CD4-positive, alpha-beta memory T cell (primary cell): ENCODE data around the gene HNRNPC. TPM values are rescaled to one million over a fixed set of nuclear protein-coding genes. Genes with fewer than 3 reads are reported as not detected.

ENCODE experiments used
- CTCF ChIA-PET: fragments of 350-600 bp; sonication (Branson Sonifier 250); formaldehyde crosslinking; loops from one replicate; lab custom pipeline; 2021; ENCODE audit warnings: inconsistent platforms; ENCODE audit not compliant: partially characterized antibody; lab: Charles Lee
- POLR2A ChIA-PET: fragments of 350-600 bp; sonication (Branson Sonifier 250); formaldehyde crosslinking; loops from one replicate; lab custom pipeline; 2021; ENCODE audit not compliant: partially characterized antibody; lab: Charles Lee
- DNase-seq, 5 donors: peaks; one replicate each; pipeline versions ENCODE4 v3.0.0 to v3.0.0-alpha.2; 2020 to 2022; ENCODE audit warnings: mixed read lengths in 1 of 5
- H3K27ac ChIP-seq: one replicate; pipeline ENCODE4 v1.7.0; 2013; ENCODE audit warnings: low read depth, low read length
- H3K27me3 ChIP-seq: 2 replicates; pipeline ENCODE4 v1.7.0; 2013; ENCODE audit warnings: mild to moderate bottlenecking, low read length, moderate library complexity; ENCODE audit not compliant: insufficient read depth
- H3K36me3 ChIP-seq: 2 replicates; pipeline ENCODE4 v1.7.0; 2013; ENCODE audit warnings: mild to moderate bottlenecking, low read length, moderate library complexity; ENCODE audit not compliant: insufficient read depth
- H3K4me1 ChIP-seq: 2 replicates; pipeline ENCODE4 v1.7.0; 2013; ENCODE audit warnings: mild to moderate bottlenecking, low read length, moderate library complexity; ENCODE audit not compliant: insufficient read depth
- H3K4me3 ChIP-seq, 2 donors: one replicate each; pipeline ENCODE4 v1.7.0; 2013; ENCODE audit warnings: low read length in 2 of 2, mild to moderate bottlenecking in 1 of 2
- H3K9me3 ChIP-seq, 2 donors: one replicate each; pipeline ENCODE4 v1.7.0; 2013; ENCODE audit warnings: low read length in 2 of 2, control low read depth in 1 of 2; ENCODE audit not compliant: control insufficient read depth in 1 of 2
- H3K27ac Mint-ChIP-seq, 7 donors: one replicate each; pipeline ENCODE4 v1.8.0; 2020 to 2021; ENCODE audit warnings: mixed read lengths in 7 of 7, mild to moderate bottlenecking in 6 of 7, inconsistent platforms in 3 of 7, moderate library complexity in 3 of 7
- H3K27me3 Mint-ChIP-seq, 2 donors: one replicate each; pipeline ENCODE4 v1.8.0; 2020 to 2021; ENCODE audit warnings: mixed read lengths in 2 of 2
- H3K36me3 Mint-ChIP-seq, 2 donors: one replicate each; pipeline ENCODE4 v1.8.0; 2020 to 2021; ENCODE audit warnings: mixed read lengths in 2 of 2, inconsistent platforms in 1 of 2, mild to moderate bottlenecking in 1 of 2
- H3K4me1 Mint-ChIP-seq, 4 donors: one replicate each; pipeline ENCODE4 v1.8.0; 2020 to 2021; ENCODE audit warnings: mixed read lengths in 4 of 4, mild to moderate bottlenecking in 1 of 4
- H3K4me3 Mint-ChIP-seq, 8 donors: one replicate each; pipeline ENCODE4 v1.8.0; 2020 to 2021; ENCODE audit warnings: mixed read lengths in 8 of 8, mild to moderate bottlenecking in 7 of 8, moderate library complexity in 6 of 8, inconsistent platforms in 3 of 8
- H3K9me3 Mint-ChIP-seq, 8 donors: one replicate each; pipeline ENCODE4 v1.8.0; 2020 to 2021; ENCODE audit warnings: mixed read lengths in 8 of 8, mild to moderate bottlenecking in 5 of 8, inconsistent platforms in 3 of 8, moderate library complexity in 1 of 8
- intact Hi-C: fragments of 100-400 bp; cut with micrococcal nuclease; formaldehyde crosslinking; loops from one replicate; pipeline ENCODE4 v1.15.1; 2023
- polyA plus RNA-seq, 2 donors: library from polyadenylated mRNA; unstranded; fragments of 300-500 nt; fragmentation: Illumina TruSeq; gene quantifications; one replicate each; pipeline ENCODE4 v1.2.3, GENCODE V29; 2021
- total RNA-seq, 2 experiments: library from RNA; stranded (reverse); gene quantifications; one replicate each; pipeline ENCODE4 v1.2.3, GENCODE V29; 2021

The HNRNPC gene
- total and polyA plus RNA-seq, 4 experiments from 2014 or later, result 538 to 1,178 (median 622) TPM

DNA sequence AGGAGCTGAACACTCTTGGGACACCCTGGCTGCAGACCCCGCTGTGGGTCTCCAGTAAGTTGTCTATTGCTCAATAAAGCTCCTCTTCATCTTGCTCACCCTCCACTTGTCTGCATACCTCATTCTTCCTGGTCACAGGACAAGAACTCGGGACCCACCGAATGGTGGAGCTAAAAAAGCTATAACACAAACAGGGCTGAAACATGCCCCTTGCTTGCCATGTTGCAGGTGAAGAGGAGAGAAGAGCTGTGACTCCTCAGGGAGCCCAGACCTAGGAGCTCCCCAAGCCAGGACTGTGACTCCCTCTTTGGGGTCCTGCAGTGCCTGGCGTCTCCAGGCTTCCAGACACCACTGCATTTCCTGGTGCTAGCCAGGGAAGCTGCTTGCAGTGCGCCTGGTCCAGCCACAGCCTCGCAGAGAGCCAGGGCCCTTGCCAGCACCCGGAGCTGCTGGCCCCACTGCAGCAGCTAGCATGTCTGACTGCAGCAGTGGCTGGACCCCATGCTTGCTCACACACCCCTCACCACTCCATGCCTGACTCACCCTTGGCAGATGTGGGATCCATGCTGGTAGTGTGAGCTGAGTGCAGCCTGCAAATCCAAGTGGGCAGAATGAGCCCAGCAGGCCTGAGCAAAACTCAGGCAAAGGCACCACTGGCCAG, 76.2 kb downstream of the HNRNPC start:
- Histone ChIP-seq H3K36me3 (no peaks in the 10 kb centered on the region), H3K4me1 (peaks cover 12% of the 10 kb centered on the region), H3K9me3 (no peaks in the 10 kb centered on the region), H3K4me3 (no peak overlapping the region), H3K27ac (no peak overlapping the region), H3K27me3 (no peaks in the 10 kb centered on the region)
- H3K9me3 Mint-ChIP-seq, result peaks cover 0 to 3% (median 0%) of the 10 kb centered on the region in 8 donors
- no peaks in the 10 kb centered on the region for H3K36me3 Mint-ChIP-seq
- peaks cover 4 to 16% (median 8%) of the 10 kb centered on the region in 4 donors for H3K4me1 Mint-ChIP-seq
- H3K4me3 Mint-ChIP-seq, result peak overlapping the region in 4 of 8 donors; percentile 21 to 83 (median 75)
- DNase-seq, result no peak
- POLR2A ChIA-PET, result interaction anchor here (1.1 to 1.5 kb wide), 2 partner anchors 8 to 11 kb away, joined by 3 to 5 read pairs; no protein-coding TSS in a partner anchor
- CTCF ChIA-PET, result interaction anchor here (1.0 kb wide), 1 partner anchor 9 kb away, joined by 3 read pairs; no protein-coding TSS in a partner anchor
- intact Hi-C loops, result loop anchor here (2.0 kb wide), 1 partner anchor 116 kb away; no protein-coding TSS in a partner anchor
- H3K27ac Mint-ChIP-seq, result no peak overlapping the region
- no peaks in the 10 kb centered on the region for H3K27me3 Mint-ChIP-seq

DNA sequence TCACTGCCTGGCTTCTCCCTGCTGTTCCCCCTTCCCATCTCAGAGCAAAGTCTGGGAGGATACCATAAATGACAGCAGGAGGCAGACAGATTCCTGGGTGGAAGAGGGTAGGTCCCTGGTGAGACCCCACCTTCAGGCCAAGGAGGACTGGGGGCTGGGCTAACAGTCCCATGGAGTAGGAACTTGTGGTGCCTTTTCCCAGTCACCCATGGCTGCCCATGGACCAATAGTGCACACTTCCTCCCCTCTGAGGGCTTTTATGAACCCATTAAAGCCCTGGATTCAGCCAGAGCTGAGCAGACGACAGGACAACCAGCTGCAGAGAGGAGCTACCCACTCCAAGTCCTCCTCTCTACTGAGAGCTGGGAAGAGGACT, 76.8 kb downstream of the HNRNPC start:
- no peak overlapping the region for H3K27ac ChIP-seq
- CTCF ChIA-PET, result no interaction called here
- POLR2A ChIA-PET, result interaction anchor here (0.6 to 1.2 kb wide), 3 partner anchors 8 to 90 kb away, joined by 3 to 4 read pairs (median 3); no protein-coding TSS in a partner anchor
- H3K4me3 Mint-ChIP-seq, result peak overlapping the region; percentile 74 to 83 (median 76)
- no peaks in the 10 kb centered on the region for H3K36me3 ChIP-seq
- intact Hi-C loops, result loop anchor here (2.0 kb wide), 1 partner anchor 116 kb away; no protein-coding TSS in a partner anchor
- H3K27me3 Mint-ChIP-seq, result no peaks in the 10 kb centered on the region
- no peaks in the 10 kb centered on the region for H3K9me3 ChIP-seq
- peak overlapping the region; percentile 39 to 40 for H3K4me3 ChIP-seq
- no peak overlapping the region for H3K27ac Mint-ChIP-seq
- no peaks in the 10 kb centered on the region for H3K36me3 Mint-ChIP-seq
- no peak for DNase-seq
- H3K4me1 Mint-ChIP-seq, result peaks cover 0 to 16% (median 5%) of the 10 kb centered on the region in 4 donors
- H3K27me3 ChIP-seq, result no peaks in the 10 kb centered on the region
- peaks cover 0 to under 1% (median 0%) of the 10 kb centered on the region in 8 donors for H3K9me3 Mint-ChIP-seq
- peaks cover 12% of the 10 kb centered on the region for H3K4me1 ChIP-seq

DNA sequence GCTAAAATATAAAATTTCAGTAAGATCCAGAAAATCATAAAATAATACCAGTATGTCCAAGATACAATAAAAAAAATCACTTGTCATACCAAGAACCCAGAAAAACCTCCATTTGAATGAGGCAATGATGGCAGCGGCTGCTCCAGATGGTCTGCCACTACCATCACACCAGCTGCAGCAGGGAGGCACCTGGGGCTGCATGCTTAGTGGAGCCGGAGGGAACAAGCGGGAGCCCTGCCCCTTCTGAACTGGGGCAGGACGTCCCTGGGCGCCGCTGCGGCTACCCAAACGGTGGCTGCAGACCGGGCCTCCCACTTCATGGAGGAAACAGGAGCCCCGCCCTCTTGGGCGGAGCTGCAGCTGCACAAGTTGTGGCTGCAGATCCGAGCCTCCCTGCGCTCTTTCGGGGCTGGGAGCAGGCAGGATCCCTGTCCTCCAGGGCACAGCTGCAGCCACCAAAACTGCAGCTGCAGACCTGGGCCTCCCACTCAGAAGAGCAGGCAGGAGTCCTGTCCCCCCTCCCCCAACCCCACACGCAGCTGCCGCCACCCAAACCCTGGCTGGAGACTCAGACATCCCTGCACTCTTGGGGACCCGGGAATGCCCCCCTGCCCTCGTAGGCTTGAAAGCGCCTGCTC, 77.3 kb downstream of the HNRNPC start:
- Mint-ChIP-seq H3K27ac (peak overlapping the region in 2 of 7 donors; percentile 15 to 59), H3K36me3 (no peaks in the 10 kb centered on the region), H3K4me3 (peak overlapping the region; percentile 74 to 83 (median 76)), H3K4me1 (peaks cover 0 to 16% (median 5%) of the 10 kb centered on the region in 4 donors), H3K9me3 (no peaks in the 10 kb centered on the region), H3K27me3 (no peaks in the 10 kb centered on the region)
- H3K4me3 ChIP-seq, result peak overlapping the region; percentile 39 to 40
- CTCF ChIA-PET, result no interaction called here
- H3K36me3 ChIP-seq, result no peaks in the 10 kb centered on the region
- H3K9me3 ChIP-seq, result no peaks in the 10 kb centered on the region
- intact Hi-C loops, result loop anchor here (2.0 kb wide), 1 partner anchor 117 kb away; no protein-coding TSS in a partner anchor
- no peak overlapping the region for H3K27ac ChIP-seq
- DNase-seq, result peak; percentile 59 to 74 (median 65)
- H3K4me1 ChIP-seq, result peaks cover 12% of the 10 kb centered on the region
- H3K27me3 ChIP-seq, result no peaks in the 10 kb centered on the region
- POLR2A ChIA-PET, result interaction anchor here (0.6 to 1.2 kb wide), 2 partner anchors 11 to 90 kb away, joined by 3 to 4 read pairs; no protein-coding TSS in a partner anchor

DNA sequence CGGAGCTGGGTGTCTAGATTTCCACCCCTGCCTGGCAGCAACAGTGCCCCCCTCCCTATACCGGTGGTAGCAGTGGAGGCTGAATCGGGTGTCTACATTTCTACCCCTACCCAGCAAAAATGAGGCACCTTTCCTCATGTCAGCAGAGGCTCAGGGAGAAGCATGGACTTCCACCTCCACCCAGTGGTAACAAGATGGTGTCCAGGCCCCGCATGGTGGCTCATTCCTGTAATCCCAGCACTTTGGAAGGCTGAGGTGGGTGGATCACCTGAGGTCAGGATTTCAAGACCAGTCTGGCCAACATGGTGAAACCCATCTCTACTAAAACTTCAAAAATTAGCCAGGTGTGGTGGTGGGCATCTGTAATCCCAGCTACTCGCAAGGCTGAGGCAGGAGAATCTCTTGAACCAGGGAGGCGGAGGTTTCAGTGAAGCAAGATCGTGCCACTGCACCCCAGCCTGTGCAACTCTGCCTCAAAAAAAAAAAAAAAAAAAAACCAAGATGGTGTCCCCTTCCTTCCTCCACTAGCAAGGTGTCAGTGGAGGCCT, 77.9 kb downstream of the HNRNPC start:
- Histone ChIP-seq H3K27ac (no peak overlapping the region), H3K27me3 (no peaks in the 10 kb centered on the region), H3K4me3 (no peak overlapping the region), H3K4me1 (peaks cover 12% of the 10 kb centered on the region), H3K9me3 (no peaks in the 10 kb centered on the region), H3K36me3 (no peaks in the 10 kb centered on the region)
- Mint-ChIP-seq H3K36me3 (no peaks in the 10 kb centered on the region), H3K4me3 (peak overlapping the region; percentile 74 to 83 (median 76)), H3K27ac (peak overlapping the region in 2 of 7 donors; percentile 15 to 59), H3K4me1 (peaks cover 0 to 16% (median 5%) of the 10 kb centered on the region in 4 donors), H3K27me3 (no peaks in the 10 kb centered on the region), H3K9me3 (no peaks in the 10 kb centered on the region)
- no peak for DNase-seq
- POLR2A ChIA-PET, result interaction anchor here (1.2 kb wide), 1 partner anchor 89 kb away, joined by 3 read pairs; no protein-coding TSS in a partner anchor
- intact Hi-C loops, result no loop called here
- CTCF ChIA-PET, result interaction anchor here (0.7 kb wide), 1 partner anchor 21 kb away, joined by 3 read pairs; no protein-coding TSS in a partner anchor

DNA sequence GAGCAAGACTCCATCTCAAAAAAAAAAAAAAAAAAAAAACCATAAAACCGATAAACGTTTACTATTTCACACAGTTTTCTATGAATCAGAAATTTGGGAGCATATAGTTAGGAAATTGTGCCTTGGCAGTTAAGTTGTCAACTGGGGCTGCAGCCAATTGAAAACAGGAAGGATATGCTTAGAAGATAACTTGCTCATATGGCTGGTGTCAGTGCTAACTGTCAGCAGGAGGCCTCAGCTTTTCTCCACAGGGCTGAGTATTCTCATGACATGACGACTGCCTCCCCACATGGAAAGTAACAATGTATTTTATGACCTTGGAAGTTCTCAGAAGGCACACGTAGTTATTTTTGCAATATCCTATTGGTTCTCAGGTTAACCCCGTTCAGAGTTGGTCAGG, 83.8 kb downstream of the HNRNPC start:
- Histone ChIP-seq H3K27ac (no peak overlapping the region), H3K9me3 (no peaks in the 10 kb centered on the region), H3K4me3 (no peak overlapping the region), H3K4me1 (no peaks in the 10 kb centered on the region), H3K27me3 (no peaks in the 10 kb centered on the region), H3K36me3 (no peaks in the 10 kb centered on the region)
- POLR2A ChIA-PET, result no interaction called here
- Mint-ChIP-seq H3K4me1 (no peaks in the 10 kb centered on the region), H3K4me3 (no peak overlapping the region), H3K27ac (no peak overlapping the region), H3K36me3 (no peaks in the 10 kb centered on the region), H3K27me3 (peaks cover 8 to 13% of the 10 kb centered on the region in 2 donors), H3K9me3 (peaks cover 0 to 18% (median 10%) of the 10 kb centered on the region in 8 donors)
- CTCF ChIA-PET, result no interaction called here
- no peak for DNase-seq
- intact Hi-C loops, result no loop called here

DNA sequence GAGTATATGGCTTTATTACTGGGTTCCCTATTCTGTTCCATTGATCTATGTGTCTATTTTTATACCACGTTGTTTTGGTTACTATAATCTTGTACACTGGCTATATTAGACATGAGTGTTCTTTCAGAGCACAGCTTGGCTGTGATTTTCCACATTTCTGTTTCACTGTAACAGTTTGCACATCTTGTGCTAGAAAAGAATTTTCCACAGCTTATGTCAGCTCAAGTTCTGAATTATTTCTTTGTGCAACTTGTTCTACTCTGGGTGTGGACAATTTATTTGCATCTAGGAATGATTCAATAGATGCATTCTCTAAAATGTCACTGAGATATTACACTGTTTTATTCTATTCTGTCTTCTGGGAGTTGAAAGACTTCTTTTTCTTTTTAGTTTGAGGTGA, 85.0 kb downstream of the HNRNPC start:
- Mint-ChIP-seq H3K4me1 (no peaks in the 10 kb centered on the region), H3K4me3 (no peak overlapping the region), H3K27ac (no peak overlapping the region), H3K36me3 (no peaks in the 10 kb centered on the region), H3K27me3 (peaks cover 8 to 13% of the 10 kb centered on the region in 2 donors), H3K9me3 (peaks cover 0 to 19% (median 11%) of the 10 kb centered on the region in 8 donors)
- no peak for DNase-seq
- intact Hi-C loops, result no loop called here
- no peak overlapping the region for H3K27ac ChIP-seq
- H3K36me3 ChIP-seq, result no peaks in the 10 kb centered on the region
- no peaks in the 10 kb centered on the region for H3K9me3 ChIP-seq
- H3K27me3 ChIP-seq, result no peaks in the 10 kb centered on the region
- POLR2A ChIA-PET, result no interaction called here
- no peak overlapping the region for H3K4me3 ChIP-seq
- no peaks in the 10 kb centered on the region for H3K4me1 ChIP-seq
- CTCF ChIA-PET, result interaction anchor here (0.7 kb wide), 1 partner anchor 9 kb away, joined by 3 read pairs; no protein-coding TSS in a partner anchor

DNA sequence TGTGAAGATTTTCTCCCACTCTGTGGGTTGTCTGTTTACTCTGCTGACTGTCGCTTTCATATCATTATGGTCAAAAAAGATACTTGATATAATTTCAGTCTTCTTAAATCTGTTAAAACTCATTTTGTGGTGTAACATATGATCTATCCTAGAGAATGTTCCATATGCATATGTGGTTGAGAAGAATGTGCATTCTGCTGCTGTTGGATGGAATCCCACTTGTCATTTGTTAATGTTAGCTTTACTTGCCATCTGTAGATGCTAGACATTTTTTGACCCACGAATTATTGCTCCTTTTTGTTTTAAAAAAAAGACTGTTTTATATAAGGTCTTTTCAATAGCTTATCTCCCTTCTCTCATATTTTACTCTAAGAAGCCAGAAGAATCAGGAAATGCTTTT, 87.1 kb downstream of the HNRNPC start:
- H3K36me3 ChIP-seq, result no peaks in the 10 kb centered on the region
- Mint-ChIP-seq H3K36me3 (peaks cover 0 to 1% of the 10 kb centered on the region in 2 donors), H3K27ac (no peak overlapping the region), H3K27me3 (peaks cover 8 to 17% of the 10 kb centered on the region in 2 donors), H3K9me3 (peaks cover 2 to 19% (median 15%) of the 10 kb centered on the region in 8 donors), H3K4me1 (peaks cover 0 to 1% (median 0%) of the 10 kb centered on the region in 4 donors), H3K4me3 (no peak overlapping the region)
- H3K27me3 ChIP-seq, result no peaks in the 10 kb centered on the region
- no peak overlapping the region for H3K4me3 ChIP-seq
- ChIA-PET POLR2A (no interaction called here), CTCF (no interaction called here)
- no peak for DNase-seq
- H3K27ac ChIP-seq, result no peak overlapping the region
- intact Hi-C loops, result no loop called here
- no peaks in the 10 kb centered on the region for H3K9me3 ChIP-seq
- no peaks in the 10 kb centered on the region for H3K4me1 ChIP-seq
